H9 (cell line): ENCODE data around the gene INHBC. TPM values are rescaled to one million over a fixed set of nuclear protein-coding genes. Genes with fewer than 3 reads are reported as not detected.

Experiments
- DNase-seq: peaks from one replicate; pipeline ENCODE4 v3.0.0-alpha.2; 2017
- H2AFZ ChIP-seq: one replicate; pipeline ENCODE4 v1.6.1; 2013; ENCODE audit warnings: mild to moderate bottlenecking, low read length, control low read depth, moderate library complexity
- H2AK5ac ChIP-seq: 2 replicates; pipeline ENCODE4 v1.6.1; 2013; ENCODE audit warnings: low read length, control low read depth, mixed read lengths; ENCODE audit not compliant: insufficient read length
- H2BK120ac ChIP-seq: one replicate; pipeline ENCODE4 v1.6.1; 2013; ENCODE audit warnings: low read depth, mild to moderate bottlenecking, low read length, control low read depth, inconsistent platforms; ENCODE audit not compliant: poor library complexity, severe bottlenecking
- H2BK12ac ChIP-seq: 2 replicates; pipeline ENCODE4 v1.6.1; 2013; ENCODE audit warnings: low read length, control low read depth, mixed read lengths, low read depth; ENCODE audit not compliant: insufficient read length
- H2BK15ac ChIP-seq: 2 replicates; pipeline ENCODE4 v1.6.1; 2013; ENCODE audit warnings: low read depth, low read length, control low read depth
- H2BK20ac ChIP-seq: one replicate; pipeline ENCODE4 v1.6.1; 2013; ENCODE audit warnings: low read depth, mild to moderate bottlenecking, low read length, control low read depth, inconsistent platforms; ENCODE audit not compliant: poor library complexity, severe bottlenecking
- H2BK5ac ChIP-seq: 2 replicates; pipeline ENCODE4 v1.6.1; 2013; ENCODE audit warnings: low read length, control low read depth, mixed read lengths; ENCODE audit not compliant: insufficient read length
- H3K14ac ChIP-seq: 2 replicates; pipeline ENCODE4 v1.6.1; 2013; ENCODE audit warnings: low read length, control low read depth; ENCODE audit not compliant: insufficient read depth
- H3K18ac ChIP-seq: 2 replicates; pipeline ENCODE4 v1.6.1; 2013; ENCODE audit warnings: low read depth, mild to moderate bottlenecking, mixed read lengths, low read length, control low read depth; ENCODE audit not compliant: insufficient read length
- H3K23ac ChIP-seq: 2 replicates; pipeline ENCODE4 v1.6.1; 2013; ENCODE audit warnings: low read length, control low read depth, mixed read lengths, low read depth; ENCODE audit not compliant: insufficient read length
- H3K23me2 ChIP-seq: 2 replicates; pipeline ENCODE4 v1.6.1; 2013; ENCODE audit warnings: low read depth, mild to moderate bottlenecking, mixed read lengths, low read length, control low read depth; ENCODE audit not compliant: insufficient read length, poor library complexity, severe bottlenecking
- H3K27ac ChIP-seq: 2 replicates; pipeline ENCODE4 v1.5.1; 2013; ENCODE audit warnings: low read length, control low read depth, mixed read lengths, low read depth; ENCODE audit not compliant: insufficient read length
- H3K27me3 ChIP-seq: 2 replicates; pipeline ENCODE4 v1.6.1; 2013; ENCODE audit warnings: low read length, control low read depth, inconsistent platforms; ENCODE audit not compliant: insufficient read depth
- H3K4ac ChIP-seq: 2 replicates; pipeline ENCODE4 v1.6.1; 2013; ENCODE audit warnings: low read depth, mild to moderate bottlenecking, control low read depth, inconsistent platforms, low read length, moderate library complexity
- H3K4me1 ChIP-seq: 2 replicates; pipeline ENCODE4 v1.6.1; 2013; ENCODE audit warnings: low read length, control low read depth, inconsistent platforms; ENCODE audit not compliant: insufficient read depth
- H3K4me2 ChIP-seq: 2 replicates; pipeline ENCODE4 v1.6.1; 2013; ENCODE audit warnings: low read length, control low read depth, mixed read lengths; ENCODE audit not compliant: insufficient read length, insufficient read depth
- H3K56ac ChIP-seq: 2 replicates; pipeline ENCODE4 v1.6.1; 2013; ENCODE audit warnings: low read depth, mild to moderate bottlenecking, mixed read lengths, low read length, control low read depth; ENCODE audit not compliant: insufficient read length
- H3K79me1 ChIP-seq: 2 replicates; pipeline ENCODE4 v1.6.1; 2013; ENCODE audit warnings: low read depth, mild to moderate bottlenecking, moderate library complexity, low read length, control low read depth, inconsistent platforms; ENCODE audit not compliant: insufficient read depth, poor library complexity, severe bottlenecking
- H3K79me2 ChIP-seq: 2 replicates; pipeline ENCODE4 v1.6.1; 2013; ENCODE audit warnings: low read length, control low read depth, inconsistent platforms; ENCODE audit not compliant: insufficient read depth
- H3K9ac ChIP-seq: 2 replicates; pipeline ENCODE4 v1.6.1; 2013; ENCODE audit warnings: low read length, control low read depth, mixed read lengths; ENCODE audit not compliant: insufficient read length; ENCODE audit errors: extremely low read depth
- H3K9me3 ChIP-seq: one replicate; pipeline ENCODE4 v1.6.1; 2013; ENCODE audit warnings: low read depth, low read length, inconsistent platforms; ENCODE audit not compliant: control insufficient read depth
- H3T11ph ChIP-seq: one replicate; pipeline ENCODE4 v1.6.1; 2013; ENCODE audit warnings: mild to moderate bottlenecking, low read length, control low read depth, inconsistent platforms
- H4K20me1 ChIP-seq: one replicate; pipeline ENCODE4 v1.6.1; 2013; ENCODE audit not compliant: control insufficient read depth, insufficient read length, insufficient read depth
- H4K5ac ChIP-seq: 2 replicates; pipeline ENCODE4 v1.6.1; 2013; ENCODE audit warnings: low read depth, mild to moderate bottlenecking, mixed read lengths, low read length, control low read depth; ENCODE audit not compliant: insufficient read length
- H4K8ac ChIP-seq: replicated peaks from 2 replicates; pipeline ENCODE4 v1.6.1; 2013; ENCODE audit warnings: low read length, control low read depth, mixed read lengths, low read depth; ENCODE audit not compliant: insufficient read length
- H4K91ac ChIP-seq: 2 replicates; pipeline ENCODE4 v1.6.1; 2013; ENCODE audit warnings: low read depth, mild to moderate bottlenecking, moderate library complexity, mixed read lengths, low read length, control low read depth; ENCODE audit not compliant: insufficient read length
- H3K27ac Mint-ChIP-seq, 3 experiments: 2 replicates in 2 of 3; 3 replicates in 1 of 3; pipeline ENCODE4 v1.8.0; 2020 to 2021; ENCODE audit warnings: mixed read lengths in 3 of 3, mild to moderate bottlenecking in 1 of 3, moderate library complexity in 1 of 3
- H3K27me3 Mint-ChIP-seq: 2 replicates; pipeline ENCODE4 v1.8.0; 2021; ENCODE audit warnings: low read depth, mild to moderate bottlenecking, moderate library complexity, mixed read lengths
- H3K36me3 Mint-ChIP-seq, 3 experiments: 2 replicates in 2 of 3; 3 replicates in 1 of 3; pipeline ENCODE4 v1.8.0; 2020 to 2021; ENCODE audit warnings: low read depth in 3 of 3, mixed read lengths in 3 of 3; ENCODE audit not compliant: insufficient read depth in 1 of 3
- H3K4me1 Mint-ChIP-seq, 2 experiments: 2 replicates each; pipeline ENCODE4 v1.8.0; 2020; ENCODE audit warnings: mixed read lengths in 2 of 2
- H3K4me3 Mint-ChIP-seq, 2 experiments: 2 replicates in 1 of 2; 3 replicates in 1 of 2; pipeline ENCODE4 v1.8.0; 2020 to 2021; ENCODE audit warnings: mild to moderate bottlenecking in 2 of 2, mixed read lengths in 2 of 2, moderate library complexity in 1 of 2
- H3K9me3 Mint-ChIP-seq, 2 experiments: 2 replicates in 1 of 2; 3 replicates in 1 of 2; pipeline ENCODE4 v1.8.0; 2020; ENCODE audit warnings: mild to moderate bottlenecking in 2 of 2, mixed read lengths in 2 of 2, moderate library complexity in 1 of 2
- CTCF ChIP-seq: fragments of 200-600 bp; sonication (generic); conservative IDR thresholded peaks from 3 replicates; pipeline ENCODE4 v1.8.0; 2021; ENCODE audit warnings: antibody characterized with exemption, mild to moderate bottlenecking
- WGBS: extraction: QIAGEN DNeasy Blood & Tissue Kit; methylation state at CpG from one replicate; pipeline ENCODE4 v1.1.7; 2013; ENCODE audit warnings: missing lambda C conversion rate, low lambda C conversion rate, mixed read lengths; ENCODE audit not compliant: insufficient read length; ENCODE audit errors: extremely low coverage; 5-methylcytosine and 5-hydroxymethylcytosine counted together
- total RNA-seq: library from RNA; stranded (reverse); gene quantifications from 2 replicates; pipeline ENCODE4 v1.2.1, GENCODE V29; 2021

The INHBC gene
- total RNA-seq, 1 experiment from 2014 or later = not detected

- Histone ChIP-seq H4K8ac (no peak overlapping the region), H3K9me3 (no peaks in the 10 kb centered on the region), H2BK20ac (no peak overlapping the region), H3K56ac (no peak overlapping the region), H3K23me2 (peaks cover 15% of the 10 kb centered on the region), H3K23ac (no peak overlapping the region), H3K27ac (no peak overlapping the region), H4K20me1 (peaks cover 3% of the 10 kb centered on the region), H3K4me2 (no peak overlapping the region), H3K79me1 (no peaks in the 10 kb centered on the region), H2BK12ac (no peak overlapping the region), H2AFZ (no peak overlapping the region), H3K14ac (no peak overlapping the region), H3K18ac (no peak overlapping the region), H3K4ac (no peak overlapping the region), H2BK5ac (no peak overlapping the region), H4K5ac (no peak overlapping the region), H2BK15ac (no peak overlapping the region), H3K9ac (no peak overlapping the region), H4K91ac (no peak overlapping the region), H3K27me3 (peaks cover 37% of the 10 kb centered on the region), H2BK120ac (no peak overlapping the region), H3K79me2 (no peaks in the 10 kb centered on the region), H2AK5ac (no peak overlapping the region), H3K4me1 (no peaks in the 10 kb centered on the region; the same call in 1 of the 2 replicates), H3T11ph (no peak overlapping the region)
- Mint-ChIP-seq H3K27ac (no peak overlapping the region), H3K36me3 (no peaks in the 10 kb centered on the region; a peak in 2 of 7 replicates), H3K9me3 (no peaks in the 10 kb centered on the region), H3K27me3 (peaks cover 78% of the 10 kb centered on the region), H3K4me1 (peaks cover 21 to 22% of the 10 kb centered on the region in 2 experiments), H3K4me3 (peak overlapping the region in 1 of 2 experiments; percentile 80; a peak in 3 of 5 replicates)
- WGBS = no CpG with 5 or more reads among the region's 8 CpGs
- TF ChIP-seq CTCF = no peak
- DNase-seq = no peak
Measured at GRCh38 chr12:57474430-57474829, 39.8 kb downstream of the INHBC start.
